HL-60 (cell line): ENCODE results near the gene FBLN1.
"Not testable (repeated sequence)": the region's sequence is repeated elsewhere in the genome, so short reads cannot be mapped to it uniquely, and the experiment has no call there.

ENCODE experiments used
- DNase-seq, 2 experiments: peaks; one replicate each; pipeline ENCODE4 v3.0.0-alpha.2; 2010 to 2020; ENCODE audit warnings: low read depth in 1 of 2, low spot score in 1 of 2
- H3K27ac ChIP-seq: fragments of 250-450 bp; sonication (Bioruptor Pico); replicated peaks from 2 replicates; pipeline ENCODE4 v1.5.1; 2020; ENCODE audit warnings: mild to moderate bottlenecking, moderate library complexity
- H3K27me3 ChIP-seq: fragments of 250-450 bp; sonication (Bioruptor Pico); 2 replicates; pipeline ENCODE4 v1.5.1; 2021; ENCODE audit warnings: mild to moderate bottlenecking, moderate library complexity; ENCODE audit not compliant: insufficient read depth, poor library complexity, severe bottlenecking
- H3K4me3 ChIP-seq: replicated peaks from 2 replicates; pipeline ENCODE4 v1.5.1; 2011; ENCODE audit warnings: mild to moderate bottlenecking, control low read depth, low read length; ENCODE audit not compliant: insufficient read depth
- CTCF ChIP-seq: IDR thresholded peaks from one replicate; pipeline ENCODE4 v1.5.1; 2011; ENCODE audit warnings: low read length, control low read depth, inconsistent platforms; ENCODE audit not compliant: insufficient read depth
- GABPA ChIP-seq: IDR thresholded peaks from 2 replicates; pipeline ENCODE4 v1.6.1; 2012; ENCODE audit warnings: low read depth
- POLR2AphosphoS5 ChIP-seq: IDR thresholded peaks from 2 replicates; pipeline ENCODE4 v1.6.1; 2012; ENCODE audit warnings: low read depth
- REST ChIP-seq: IDR thresholded peaks from 2 replicates; pipeline ENCODE4 v1.6.1; 2012; ENCODE audit warnings: low read depth; ENCODE audit not compliant: insufficient replicate concordance
- SPI1 ChIP-seq: IDR thresholded peaks from 2 replicates; pipeline ENCODE4 v1.6.1; 2012; ENCODE audit warnings: low read depth, mild to moderate bottlenecking, borderline replicate concordance

The FBLN1 gene

GRCh38 chr22:45462034-45462655 is 40.5 kb upstream of the FBLN1 start:
- H3K27ac ChIP-seq, result no peak overlapping the region
- H3K27me3 ChIP-seq, result no peaks in the 10 kb centered on the region
- TF ChIP-seq POLR2AphosphoS5 (no peak), CTCF (peak; percentile 10)
- peak in 1 of 2 experiments; percentile 7 for DNase-seq
- no peak overlapping the region for H3K4me3 ChIP-seq

GRCh38 chr22:45463691-45464090 is 39.0 kb upstream of the FBLN1 start:
- not testable (repeated sequence) for H3K27ac ChIP-seq, DNase-seq, H3K27me3 ChIP-seq, H3K4me3 ChIP-seq

GRCh38 chr22:45465633-45466032 is 37.0 kb upstream of the FBLN1 start:
- Histone ChIP-seq H3K27me3 (no peaks in the 10 kb centered on the region), H3K27ac (no peak overlapping the region), H3K4me3 (no peak overlapping the region)
- DNase-seq, result no peak
- TF ChIP-seq REST (no peak), CTCF (no peak), GABPA (no peak), SPI1 (no peak), POLR2AphosphoS5 (no peak)

GRCh38 chr22:45468872-45469271 is 33.8 kb upstream of the FBLN1 start:
- H3K4me3 ChIP-seq, result no peak overlapping the region
- no peak for TF ChIP-seq CTCF
- no peaks in the 10 kb centered on the region for H3K27me3 ChIP-seq
- no peak overlapping the region for H3K27ac ChIP-seq
- no peak for DNase-seq

GRCh38 chr22:45469281-45470073 is 33.2 kb upstream of the FBLN1 start:
- no peak for DNase-seq
- no peaks in the 10 kb centered on the region for H3K27me3 ChIP-seq
- no peak for TF ChIP-seq SPI1
- TF ChIP-seq GABPA, result no peak
- no peak for TF ChIP-seq CTCF
- TF ChIP-seq REST, result no peak
- no peak for TF ChIP-seq POLR2AphosphoS5
- H3K4me3 ChIP-seq, result no peak overlapping the region
- H3K27ac ChIP-seq, result no peak overlapping the region
